ENCODE measurements around the gene KAT8.

DNA sequence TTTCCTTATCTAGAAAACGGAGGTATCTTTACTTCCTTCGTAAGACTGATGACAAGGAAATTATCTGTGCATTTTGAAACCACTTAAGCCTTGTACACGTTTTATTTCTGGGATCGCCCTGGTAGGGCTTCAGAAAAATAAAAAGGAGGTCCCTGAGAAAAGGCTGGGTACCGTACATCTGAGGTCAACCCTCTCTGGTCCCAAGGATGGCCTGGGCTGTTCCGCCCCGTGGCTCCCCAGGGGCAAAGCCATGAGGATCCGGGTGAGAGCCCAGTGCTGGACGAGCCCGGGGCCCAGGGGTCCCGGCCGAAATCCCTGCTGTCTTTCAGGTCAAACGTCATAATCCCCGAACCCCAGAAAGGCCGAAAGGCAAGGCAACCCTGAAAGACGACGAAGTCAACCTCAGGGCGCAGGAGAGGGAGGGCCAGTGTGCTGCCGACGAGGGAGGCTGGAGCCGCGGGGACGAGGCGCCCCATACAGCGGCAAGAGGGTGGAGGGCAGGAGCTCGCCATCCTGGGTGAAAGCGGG, 61.8 kb downstream of the KAT8 start:
- TF ChIP-seq BRD4 (IDR thresholded peaks at IDR 0.05) (no peak), ZBED1 (IDR thresholded peaks at IDR 0.05) (no peak), CTCF (IDR thresholded peaks at IDR 0.05 in 2 of 3, conservative IDR thresholded peaks at IDR 0.05 in 1 of 3; ENCODE audit: insufficient read depth in 2 of 3, low read depth in 1 of 3, low read length in 3 of 3) (no peak)
